Measurements from ENCODE around the gene PRKCE.

- TF ChIP-seq CTCF (IDR thresholded peaks at IDR 0.05; ENCODE audit: low read depth, low read length, missing input control) (no peak), SP1 (IDR thresholded peaks at IDR 0.05) (no peak), TAF1 (conservative IDR thresholded peaks at IDR 0.05) (no peak)
Measured at GRCh38 chr2:45892757-45893156, 241.3 kb downstream of the PRKCE start.

All from liver (tissue), 3 donors.